Measurements from ENCODE around the gene FUT2.
"Not testable (repeated sequence)": the region's sequence is repeated elsewhere in the genome, so short reads cannot be mapped to it uniquely, and the experiment has no call there.

FUT2 gene

GRCh38 chr19:48654299-48655059 is 41.3 kb upstream of the FUT2 start:
- TF ChIP-seq CTCF (IDR thresholded peaks at IDR 0.05; ENCODE audit: control insufficient read depth, insufficient read depth, low read depth, low read length, missing control alignments), result no peak
- DNase-seq (ENCODE audit: low read depth), result no peak
- no peak overlapping the region for H3K4me3 ChIP-seq (ENCODE audit: control insufficient read depth, low read depth, low read length)

DNA sequence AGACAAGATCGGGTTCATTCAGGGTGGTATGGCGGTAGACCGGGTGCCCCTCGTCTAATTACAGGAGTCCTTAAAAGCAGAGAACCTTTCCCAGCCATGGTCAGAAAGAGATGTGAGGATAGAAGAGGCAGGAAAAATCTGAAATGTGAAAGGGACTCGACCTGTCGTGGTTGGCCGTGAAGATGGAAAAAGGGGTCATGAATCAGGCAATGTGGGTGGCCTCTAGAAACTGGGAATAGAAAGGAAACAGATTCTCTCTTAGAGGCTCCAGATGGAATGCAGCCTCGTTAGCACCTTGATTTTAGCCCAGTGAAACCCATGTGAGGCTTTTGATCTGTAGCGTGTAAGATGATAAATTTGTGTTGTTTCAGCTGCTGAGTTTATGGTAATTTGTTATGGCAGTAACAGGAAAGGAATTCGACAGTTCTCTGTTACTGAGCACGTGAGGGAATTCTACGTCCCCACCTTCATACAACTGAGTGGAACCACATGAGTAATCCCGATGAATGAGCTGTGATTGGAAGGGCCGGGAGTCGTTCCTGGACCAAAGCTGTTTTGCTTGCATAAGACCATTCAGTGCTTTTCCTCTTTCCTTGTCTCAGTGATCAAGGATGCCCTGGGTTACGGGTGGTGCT is 38.8 kb upstream of the FUT2 start:
- peak; percentile 69 for DNase-seq (ENCODE audit: low read depth)

GRCh38 chr19:48657828-48658227 is 37.9 kb upstream of the FUT2 start:
- not testable (repeated sequence) for H3K4me3 ChIP-seq (ENCODE audit: control insufficient read depth, low read depth, low read length); DNase-seq (ENCODE audit: low read depth)

More for the DNA sequence above, 38.8 kb upstream of the FUT2 start:
- no peak overlapping the region for H3K4me3 ChIP-seq (ENCODE audit: control insufficient read depth, low read depth, low read length)
- TF ChIP-seq CTCF (IDR thresholded peaks at IDR 0.05; ENCODE audit: control insufficient read depth, insufficient read depth, low read depth, low read length, missing control alignments), result no peak

- no peak for TF ChIP-seq CTCF (IDR thresholded peaks at IDR 0.05; ENCODE audit: control insufficient read depth, insufficient read depth, low read depth, low read length, missing control alignments)
- DNase-seq (ENCODE audit: low read depth), result no peak
- H3K4me3 ChIP-seq (ENCODE audit: control insufficient read depth, low read depth, low read length), result no peak overlapping the region
Observed at GRCh38 chr19:48658483-48658882, 37.3 kb upstream of the FUT2 start.

DNA sequence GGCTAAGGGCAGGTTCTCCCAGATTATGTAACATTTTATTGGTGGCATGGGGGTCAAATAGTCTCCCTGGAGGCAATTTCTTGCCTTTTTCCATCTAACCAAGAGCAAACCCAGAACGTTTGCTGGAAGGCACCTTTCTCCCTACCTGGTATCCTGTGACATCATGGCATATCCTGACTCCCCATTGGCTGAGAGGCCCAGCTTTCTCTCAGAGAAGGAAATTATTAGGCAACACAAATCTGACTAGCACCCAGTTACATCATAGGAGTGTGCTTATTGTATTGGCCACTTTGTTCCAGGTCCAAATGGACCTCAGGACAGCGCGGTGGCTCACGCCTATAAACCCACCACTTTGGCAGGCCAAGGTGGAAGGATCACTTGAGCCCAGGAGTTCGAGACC is 36.0 kb upstream of the FUT2 start:
- TF ChIP-seq CTCF (IDR thresholded peaks at IDR 0.05; ENCODE audit: control insufficient read depth, insufficient read depth, low read depth, low read length, missing control alignments), result no peak
- DNase-seq (ENCODE audit: low read depth), result no peak
- H3K4me3 ChIP-seq (ENCODE audit: control insufficient read depth, low read depth, low read length), result no peak overlapping the region

GRCh38 chr19:48660852-48661710 is 34.7 kb upstream of the FUT2 start:
- DNase-seq (ENCODE audit: low read depth), result peak; percentile 46
- TF ChIP-seq CTCF (IDR thresholded peaks at IDR 0.05; ENCODE audit: control insufficient read depth, insufficient read depth, low read depth, low read length, missing control alignments), result no peak
- H3K4me3 ChIP-seq (ENCODE audit: control insufficient read depth, low read depth, low read length), result no peak overlapping the region

DNA sequence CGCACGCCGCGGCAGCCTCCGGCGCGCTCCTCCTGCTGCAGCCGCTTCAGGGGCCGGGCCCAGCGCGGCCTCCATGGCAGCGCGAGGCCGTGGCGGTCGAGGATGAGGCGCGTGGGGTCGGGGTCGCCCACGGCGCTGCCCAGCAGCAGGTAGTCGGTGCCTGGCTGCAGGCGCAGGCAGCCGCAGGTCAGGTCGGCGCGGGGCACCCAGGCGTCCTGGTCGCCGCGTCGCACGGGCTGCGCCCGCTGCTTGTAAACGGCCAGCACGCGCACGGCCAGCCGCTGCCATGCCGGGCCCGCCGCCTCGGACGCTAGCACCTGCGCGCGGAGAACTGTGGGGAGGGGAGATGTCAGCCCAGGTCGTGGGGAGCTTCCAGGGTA is 34.1 kb upstream of the FUT2 start:
- H3K4me3 ChIP-seq (ENCODE audit: control insufficient read depth, low read depth, low read length), result no peak overlapping the region
- DNase-seq (ENCODE audit: low read depth), result no peak
- no peak for TF ChIP-seq CTCF (IDR thresholded peaks at IDR 0.05; ENCODE audit: control insufficient read depth, insufficient read depth, low read depth, low read length, missing control alignments)

Measured in AG09309 (cell line).